HG03521 (cell line): ENCODE results near the gene NDFIP1.
"Not testable (repeated sequence)": the region's sequence is repeated elsewhere in the genome, so short reads cannot be mapped to it uniquely, and the experiment has no call there.

ENCODE experiments used
- ATAC-seq: cut with Tn5 transposase; IDR thresholded peaks from one replicate; pipeline ENCODE4 v1.9.1; 2021; ENCODE audit warnings: mild to moderate bottlenecking, moderate library complexity; ENCODE audit not compliant: unreplicated experiment

NDFIP1 gene

DNA sequence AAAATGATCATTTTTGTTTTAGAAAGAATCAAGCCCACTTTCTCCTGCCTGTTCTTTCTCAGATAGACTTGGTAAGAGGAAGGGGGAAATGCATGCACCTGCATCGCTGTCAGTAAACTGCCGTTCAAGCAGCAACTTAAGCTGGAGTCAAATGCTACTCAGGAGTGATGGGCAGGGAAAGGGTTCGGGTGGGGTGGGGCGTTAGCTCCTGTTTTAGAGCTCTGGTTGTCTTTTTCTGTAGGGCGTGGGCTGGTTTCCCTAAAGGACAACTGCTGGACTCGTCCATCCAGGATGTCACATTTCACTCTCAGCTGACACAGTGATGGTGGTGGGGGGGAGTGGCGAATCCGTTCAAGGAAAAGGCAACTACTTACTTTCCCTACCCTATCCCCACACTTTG lies 75.0 kb downstream of the NDFIP1 start:
- ATAC-seq = no peak

DNA sequence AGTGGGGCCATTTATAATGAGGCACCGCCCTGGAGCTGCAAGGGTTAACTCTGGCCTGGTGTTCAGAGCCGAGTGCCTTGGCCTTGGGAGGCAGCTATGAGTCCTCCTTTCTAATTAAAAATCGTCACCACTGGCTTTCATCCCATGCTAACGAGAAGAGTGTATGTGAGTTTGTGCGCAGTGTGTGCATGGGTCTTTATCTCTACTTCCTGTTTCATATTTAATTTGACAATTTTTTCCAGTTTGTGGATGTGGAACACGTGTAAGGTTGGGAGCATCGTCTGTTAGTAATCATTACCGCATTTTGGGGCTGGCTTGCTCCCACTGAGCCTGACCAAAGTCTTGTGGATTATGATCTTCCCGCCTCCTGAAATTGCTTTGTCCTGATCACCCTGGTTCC lies 76.4 kb downstream of the NDFIP1 start:
- no peak for ATAC-seq

DNA sequence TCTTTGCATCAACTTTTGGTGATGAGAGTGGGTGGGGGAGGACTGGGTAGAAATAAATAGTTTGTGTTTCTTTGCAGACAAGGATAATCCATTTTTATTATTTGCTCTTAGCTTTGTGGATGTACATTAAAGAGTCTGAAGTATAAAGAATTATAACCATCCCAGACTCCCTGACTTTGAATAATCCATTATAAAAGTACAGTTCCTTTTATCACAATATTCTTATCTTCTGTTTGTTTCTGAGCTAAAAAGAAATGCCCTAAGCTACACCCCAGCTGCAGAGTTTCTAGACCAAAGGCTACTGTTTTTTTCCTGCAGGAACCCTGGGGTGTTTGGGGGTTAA lies 77.9 kb downstream of the NDFIP1 start:
- ATAC-seq = no peak

DNA sequence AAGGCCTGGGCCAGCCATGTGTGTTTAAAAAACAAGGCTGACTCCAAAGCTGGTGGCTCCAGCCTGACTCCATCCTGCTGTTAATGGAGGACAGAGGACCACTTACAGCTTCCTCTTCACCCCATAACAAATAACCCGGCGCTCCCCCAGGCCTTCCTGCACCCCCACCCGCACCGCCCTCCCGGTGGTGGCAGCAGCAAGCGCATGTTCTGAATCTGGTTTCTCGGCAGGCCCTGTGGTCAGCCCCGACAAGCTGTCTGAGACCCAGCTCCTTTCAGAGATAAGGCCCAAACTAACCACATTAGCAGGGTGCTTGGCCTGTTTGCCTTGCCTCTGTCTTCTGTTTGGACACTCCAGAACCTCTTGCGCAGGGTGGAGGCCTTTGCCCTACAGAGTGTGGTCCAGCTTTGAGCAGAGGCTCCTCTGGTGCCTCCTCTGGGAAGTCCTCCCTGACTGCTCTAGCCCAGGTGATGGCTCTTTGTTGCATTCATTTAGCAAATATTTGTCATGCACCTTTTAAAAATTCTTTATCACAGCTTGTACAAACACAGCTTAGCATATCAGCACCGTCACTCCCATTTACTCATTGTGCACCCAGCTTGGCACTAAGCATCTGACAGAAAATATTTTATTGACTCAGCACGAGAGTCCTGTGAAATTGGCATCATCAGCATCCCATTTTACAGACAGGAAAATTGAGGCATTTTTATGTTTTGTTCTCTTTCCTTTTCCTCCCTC lies 78.4 kb downstream of the NDFIP1 start:
- no peak for ATAC-seq

DNA sequence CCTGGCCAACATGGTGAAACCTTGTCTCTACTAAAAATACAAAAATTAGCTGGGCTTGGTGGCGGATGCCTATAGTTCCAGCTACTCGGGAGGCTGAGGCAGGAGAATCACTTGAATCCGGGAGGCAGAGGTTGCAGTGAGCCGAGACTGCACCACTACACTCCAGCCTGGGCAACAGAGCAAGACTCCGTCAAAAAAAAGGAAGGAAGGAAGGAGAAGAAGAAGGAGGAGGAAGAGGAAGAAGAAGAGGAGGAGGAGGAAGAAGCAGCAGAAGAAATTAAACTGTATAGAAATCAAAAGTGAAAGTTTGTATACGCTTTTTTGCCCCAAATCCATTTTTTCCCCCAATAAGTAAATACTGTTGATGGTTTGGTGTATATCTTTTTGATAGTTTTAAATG lies 80.1 kb downstream of the NDFIP1 start:
- not testable (repeated sequence) for ATAC-seq

DNA sequence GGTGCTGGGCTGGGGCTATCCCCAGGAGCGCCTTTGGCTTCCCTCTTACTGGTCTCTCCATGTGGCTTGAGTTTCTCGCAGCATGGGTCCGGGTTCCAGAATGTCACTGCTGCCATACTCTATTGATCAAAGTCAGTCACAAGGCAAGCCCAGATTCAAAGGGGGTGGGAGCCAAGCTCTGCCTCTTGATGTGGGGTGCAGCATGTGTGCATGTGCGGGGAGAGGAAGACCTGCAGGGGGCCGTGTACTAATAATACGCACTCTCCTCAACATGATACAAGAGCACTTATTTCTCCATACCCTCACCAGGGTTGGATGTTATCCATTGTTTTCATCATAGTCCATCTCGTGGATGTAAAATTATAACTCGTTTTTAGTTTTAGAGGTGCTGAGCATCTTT lies 81.2 kb downstream of the NDFIP1 start:
- ATAC-seq = no peak

DNA sequence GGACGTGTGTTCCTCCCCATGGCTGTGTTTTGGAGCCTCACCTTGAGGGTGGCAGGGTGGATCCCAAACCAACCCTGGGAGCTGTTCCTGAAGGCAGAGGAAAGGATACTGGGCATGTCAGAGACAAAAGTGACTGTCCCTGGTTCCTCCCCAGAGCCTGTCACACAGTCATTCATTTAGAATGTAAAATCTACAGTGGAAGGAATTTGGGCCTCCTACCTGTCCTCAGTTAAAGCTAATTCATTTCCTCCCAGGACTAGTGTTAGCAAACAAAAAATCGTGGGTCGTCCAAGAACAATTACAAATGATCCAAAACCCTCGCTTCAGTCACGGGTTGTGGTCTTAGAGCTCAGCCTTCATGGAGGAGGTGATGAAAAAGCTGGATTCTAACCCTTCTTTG lies 83.2 kb downstream of the NDFIP1 start:
- no peak for ATAC-seq

DNA sequence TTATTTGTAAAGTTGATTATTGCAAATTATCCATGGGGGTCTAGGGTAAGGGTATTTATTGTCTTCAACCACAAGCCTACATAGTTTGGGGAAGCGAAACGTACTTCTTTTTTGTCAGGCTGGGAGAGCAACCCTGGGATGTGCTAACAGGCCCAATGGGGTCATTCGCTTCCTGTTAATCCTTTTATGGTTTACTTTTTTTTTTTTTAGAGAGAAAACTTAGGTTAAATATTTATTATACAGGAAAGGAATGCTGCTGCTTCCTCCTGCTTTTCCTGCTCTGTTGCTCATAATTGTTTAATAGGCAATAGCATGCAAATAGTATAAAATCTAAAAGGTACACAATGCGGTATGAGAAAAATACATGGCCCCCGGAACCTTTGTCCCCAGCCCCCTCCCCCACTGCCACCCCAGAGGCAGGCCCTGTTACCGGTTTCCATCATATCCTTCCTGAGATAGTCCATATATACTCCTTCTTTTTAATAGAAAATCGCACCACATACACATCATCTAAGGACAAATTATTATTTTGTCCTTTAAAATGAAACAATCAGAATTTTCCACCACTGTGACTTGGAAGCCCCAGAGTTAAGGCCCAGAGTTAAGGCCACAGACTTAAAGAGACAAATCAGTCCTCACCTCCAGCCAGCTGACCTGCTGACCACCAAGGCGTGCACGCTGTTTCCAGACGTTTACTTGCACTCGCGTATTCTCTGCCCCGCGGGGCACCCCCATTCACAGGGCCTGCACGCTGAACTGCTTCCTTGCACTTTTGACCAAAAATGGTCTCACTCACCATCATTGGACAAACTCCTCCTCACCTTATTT lies 83.9 kb downstream of the NDFIP1 start:
- no peak for ATAC-seq

DNA sequence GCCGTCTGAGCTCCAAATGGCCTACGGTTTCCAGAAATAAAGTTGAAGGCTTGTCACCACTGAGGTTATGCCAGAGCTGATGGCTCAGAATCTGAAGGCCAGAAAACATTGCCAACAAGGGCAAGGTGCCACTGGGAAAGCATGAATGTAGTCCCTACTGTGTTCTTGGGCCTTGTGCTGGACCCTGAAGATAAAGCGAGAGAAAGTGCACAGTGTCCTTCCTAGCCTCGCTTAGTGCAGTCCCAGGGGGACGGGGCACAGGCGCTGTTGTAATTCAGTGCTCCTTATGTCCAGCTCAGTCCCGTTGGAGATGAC lies 84.5 kb downstream of the NDFIP1 start:
- ATAC-seq = no peak

DNA sequence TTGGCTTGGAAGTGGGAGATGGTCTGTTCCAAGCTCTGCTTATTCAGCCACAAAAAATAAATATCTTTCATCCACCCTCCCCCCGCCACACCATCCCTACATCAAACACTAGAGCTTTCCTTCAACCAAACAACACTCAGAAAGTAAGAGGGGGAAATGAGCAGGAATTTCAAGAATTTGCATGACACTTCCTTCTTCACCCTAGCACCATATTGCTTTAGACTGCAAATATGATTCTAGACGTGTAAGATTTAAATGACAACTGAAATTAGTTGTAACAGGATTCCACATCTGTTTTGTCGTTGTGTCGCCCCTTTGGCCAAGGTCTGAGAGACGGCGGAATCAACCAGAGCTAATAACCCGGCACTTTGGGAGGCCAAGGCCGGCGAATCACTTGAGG lies 88.5 kb downstream of the NDFIP1 start:
- no peak for ATAC-seq

DNA sequence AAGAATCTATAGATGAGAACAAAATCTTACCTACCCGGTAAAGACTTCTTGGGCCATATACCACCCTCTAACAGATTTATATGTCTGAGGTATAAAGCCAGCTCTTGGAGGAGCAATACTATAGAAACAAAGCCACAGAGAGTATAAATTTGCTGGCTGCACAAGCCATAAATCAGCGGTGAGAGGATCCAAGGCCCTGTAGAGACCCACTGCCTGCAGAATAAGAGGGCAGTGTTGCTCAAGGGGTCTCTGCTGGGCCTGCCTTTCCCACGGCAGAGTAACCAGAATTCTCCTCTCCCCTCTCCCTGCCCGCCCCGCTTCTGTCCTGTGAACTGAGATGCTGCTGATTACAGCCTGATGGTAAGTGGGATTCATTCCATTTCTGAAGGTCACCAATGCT lies 89.2 kb downstream of the NDFIP1 start:
- no peak for ATAC-seq

DNA sequence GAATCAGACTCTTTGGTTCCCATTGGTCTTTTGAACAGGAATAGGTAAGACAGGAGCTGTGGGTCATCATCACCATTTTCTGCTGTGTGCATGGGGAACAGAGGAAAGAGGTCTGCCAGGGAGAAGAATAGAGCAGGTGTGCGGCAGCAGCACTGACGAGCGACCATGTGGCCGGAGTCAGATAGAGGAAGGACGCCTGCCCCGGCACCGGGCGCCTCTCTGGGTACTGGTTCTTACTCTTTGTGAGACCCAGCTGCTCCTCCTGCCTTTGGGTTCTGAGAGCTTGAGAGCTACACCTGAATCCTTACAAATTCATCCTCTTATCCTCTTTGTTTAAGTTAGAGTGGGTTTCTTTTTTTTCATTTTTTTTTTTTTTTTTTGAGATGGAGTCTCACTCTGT lies 90.8 kb downstream of the NDFIP1 start:
- no peak for ATAC-seq

DNA sequence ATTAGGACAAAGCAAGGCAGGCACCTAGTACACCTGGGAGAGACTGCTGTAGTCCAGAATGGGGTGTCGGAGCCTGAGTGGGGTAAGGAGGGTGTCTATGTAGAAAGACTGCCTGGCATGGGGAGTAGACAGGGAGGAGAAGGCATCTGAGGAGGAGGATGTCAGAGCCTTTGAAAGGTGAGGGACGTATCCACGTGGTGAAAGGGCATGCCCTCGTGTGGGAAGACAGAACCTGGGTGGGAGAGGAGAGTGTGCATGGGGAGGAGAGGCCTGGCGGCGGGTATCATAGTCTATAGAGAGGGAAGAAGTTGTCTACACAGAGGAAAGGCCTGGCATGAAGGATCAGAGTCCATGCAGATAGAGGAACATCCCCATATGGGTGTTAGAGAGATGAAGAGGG lies 91.8 kb downstream of the NDFIP1 start:
- no peak for ATAC-seq

DNA sequence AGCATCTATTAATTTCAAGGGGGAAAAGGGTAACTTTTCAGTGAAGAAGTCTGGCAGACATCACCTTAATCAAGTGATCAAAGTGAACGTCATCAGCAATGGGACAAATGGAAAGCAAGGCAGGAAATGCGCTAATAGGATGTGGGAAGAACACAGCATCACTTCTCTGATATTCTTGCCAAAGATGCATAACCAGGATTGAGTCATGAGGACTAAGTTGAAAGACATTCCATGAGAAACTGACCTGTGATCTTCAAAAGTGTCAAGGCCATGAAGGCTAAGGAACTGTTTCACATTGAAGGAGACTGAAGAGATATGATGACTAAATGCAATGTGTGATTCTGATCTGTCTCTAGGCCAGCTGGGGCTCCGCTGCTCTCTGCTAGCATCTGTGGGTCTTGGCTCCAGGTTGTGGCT lies 92.9 kb downstream of the NDFIP1 start:
- ATAC-seq = no peak

DNA sequence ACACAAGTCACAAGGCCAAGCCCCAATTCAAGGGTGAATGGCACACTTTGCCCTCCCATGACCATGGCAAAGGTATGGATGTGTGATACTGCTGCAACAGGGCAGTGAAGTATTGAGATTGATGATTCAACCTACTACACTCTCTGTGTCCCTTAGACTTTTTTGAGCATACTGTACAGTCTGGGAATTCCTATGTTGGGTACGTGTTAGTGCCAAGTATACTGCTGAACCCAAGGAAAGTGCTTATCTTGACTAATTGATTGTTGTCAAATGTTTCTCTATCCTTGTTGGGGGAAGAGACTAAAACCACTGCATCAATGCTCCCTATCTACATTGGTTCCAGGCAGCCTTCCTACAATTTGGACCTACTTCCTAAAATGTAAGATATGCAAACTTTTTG lies 93.7 kb downstream of the NDFIP1 start:
- no peak for ATAC-seq
